Progenitor cell of endocrine pancreas (in vitro differentiated cells): ENCODE results near the gene SIX5. TPM values are rescaled to one million over a fixed set of nuclear protein-coding genes. Genes with fewer than 3 reads are reported as not detected.

Experiments used
- DNase-seq: peaks from one replicate; pipeline ENCODE4 v3.0.0; 2021; ENCODE audit warnings: low spot score; ENCODE audit not compliant: unreplicated experiment
- H3K27ac Mint-ChIP-seq: 2 replicates; pipeline ENCODE4 v1.8.0; 2021; ENCODE audit warnings: mild to moderate bottlenecking, moderate library complexity, mixed read lengths
- H3K27me3 Mint-ChIP-seq: 2 replicates; pipeline ENCODE4 v1.8.0; 2021; ENCODE audit warnings: mixed read lengths
- H3K36me3 Mint-ChIP-seq: 2 replicates; pipeline ENCODE4 v1.8.0; 2022; ENCODE audit warnings: mixed read lengths; ENCODE audit not compliant: insufficient read depth
- H3K4me1 Mint-ChIP-seq: 2 replicates; pipeline ENCODE4 v1.8.0; 2021; ENCODE audit warnings: low read depth, mixed read lengths
- H3K4me3 Mint-ChIP-seq: 2 replicates; pipeline ENCODE4 v1.8.0; 2021; ENCODE audit warnings: low read depth, mild to moderate bottlenecking, moderate library complexity, mixed read lengths
- H3K9me3 Mint-ChIP-seq: 2 replicates; pipeline ENCODE4 v1.8.0; 2021; ENCODE audit warnings: low read depth, mixed read lengths
- total RNA-seq: library from RNA; stranded (reverse); gene quantifications from 2 replicates; pipeline ENCODE4 v1.2.1, GENCODE V29; 2021
- TF ChIP-seq, protein P1 (sequence below): fragments of 200-600 bp; sonication (generic); IDR thresholded peaks from one replicate; pipeline ENCODE4 v1.5.0; 2021; ENCODE audit warnings: antibody characterized with exemption, mild to moderate bottlenecking; ENCODE audit not compliant: unreplicated experiment

Gene SIX5
- total RNA-seq, 1 donor from 2014 or later, result 42.3 TPM

DNA sequence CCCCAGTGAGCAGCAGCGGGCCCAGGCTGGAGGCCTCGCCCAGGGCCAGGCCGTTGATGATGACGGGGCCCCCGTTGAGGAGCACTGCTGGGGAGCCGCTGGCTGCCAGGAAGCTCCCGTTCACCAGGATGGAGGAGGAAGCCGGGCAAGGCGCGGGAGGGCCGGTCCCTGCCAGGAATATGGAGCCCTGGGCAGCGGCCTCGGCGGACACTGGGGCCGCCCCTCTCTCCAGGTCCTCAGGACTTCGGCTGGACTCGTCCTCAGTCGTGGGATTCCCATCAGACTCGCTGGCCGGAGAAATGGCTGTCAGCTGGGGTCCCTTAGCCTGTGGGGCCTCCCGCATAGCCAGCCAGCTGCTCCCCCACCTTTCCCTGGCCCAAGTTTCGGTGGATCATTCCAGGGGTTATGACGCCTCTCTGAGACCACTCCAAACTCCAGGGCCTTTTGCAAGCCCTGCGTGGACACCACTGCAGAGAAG is 2.1 kb downstream of the SIX5 start:
- H3K4me3 Mint-ChIP-seq, result peak overlapping the region; percentile 79
- no peaks in the 10 kb centered on the region for H3K9me3 Mint-ChIP-seq
- H3K4me1 Mint-ChIP-seq, result peaks cover 17% of the 10 kb centered on the region
- TF ChIP-seq, protein P1, sequence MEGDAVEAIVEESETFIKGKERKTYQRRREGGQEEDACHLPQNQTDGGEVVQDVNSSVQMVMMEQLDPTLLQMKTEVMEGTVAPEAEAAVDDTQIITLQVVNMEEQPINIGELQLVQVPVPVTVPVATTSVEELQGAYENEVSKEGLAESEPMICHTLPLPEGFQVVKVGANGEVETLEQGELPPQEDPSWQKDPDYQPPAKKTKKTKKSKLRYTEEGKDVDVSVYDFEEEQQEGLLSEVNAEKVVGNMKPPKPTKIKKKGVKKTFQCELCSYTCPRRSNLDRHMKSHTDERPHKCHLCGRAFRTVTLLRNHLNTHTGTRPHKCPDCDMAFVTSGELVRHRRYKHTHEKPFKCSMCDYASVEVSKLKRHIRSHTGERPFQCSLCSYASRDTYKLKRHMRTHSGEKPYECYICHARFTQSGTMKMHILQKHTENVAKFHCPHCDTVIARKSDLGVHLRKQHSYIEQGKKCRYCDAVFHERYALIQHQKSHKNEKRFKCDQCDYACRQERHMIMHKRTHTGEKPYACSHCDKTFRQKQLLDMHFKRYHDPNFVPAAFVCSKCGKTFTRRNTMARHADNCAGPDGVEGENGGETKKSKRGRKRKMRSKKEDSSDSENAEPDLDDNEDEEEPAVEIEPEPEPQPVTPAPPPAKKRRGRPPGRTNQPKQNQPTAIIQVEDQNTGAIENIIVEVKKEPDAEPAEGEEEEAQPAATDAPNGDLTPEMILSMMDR, result no peak
- H3K27ac Mint-ChIP-seq, result peak overlapping the region; percentile 93
- H3K27me3 Mint-ChIP-seq, result peaks cover 3% of the 10 kb centered on the region
- DNase-seq, result no peak
- peaks cover 3% of the 10 kb centered on the region for H3K36me3 Mint-ChIP-seq

DNA sequence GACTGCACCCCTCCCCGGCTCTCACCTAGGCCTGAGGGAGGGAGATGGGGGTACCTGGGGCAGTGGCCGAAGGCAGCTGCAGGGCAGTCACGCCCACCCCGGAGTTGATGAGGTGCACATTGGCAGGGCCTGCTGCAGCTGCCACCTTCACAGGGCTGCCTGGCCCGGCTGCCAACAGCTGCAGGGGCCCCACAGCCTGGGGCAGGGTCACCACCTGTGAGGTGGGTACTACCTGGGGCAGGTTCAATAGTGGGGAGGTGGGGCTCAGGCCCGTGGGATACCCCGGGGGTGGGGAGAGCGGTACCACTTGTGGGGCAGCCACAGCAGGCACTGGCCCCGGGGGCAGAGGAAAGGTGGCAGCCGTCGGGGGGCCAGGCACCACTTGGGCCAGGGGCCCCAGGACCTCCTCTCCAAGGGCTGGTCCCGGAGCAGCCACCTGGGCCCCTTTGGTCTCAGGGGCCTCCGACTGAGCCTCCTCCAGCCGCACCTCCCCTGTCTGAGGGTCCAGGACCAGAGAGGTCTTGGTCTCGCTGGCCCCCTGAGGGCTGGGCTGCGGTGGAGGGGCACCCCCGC is 2.7 kb downstream of the SIX5 start:
- Mint-ChIP-seq H3K36me3 (peaks cover 3% of the 10 kb centered on the region), H3K4me1 (peaks cover 16% of the 10 kb centered on the region), H3K4me3 (no peak overlapping the region), H3K27ac (no peak overlapping the region), H3K27me3 (peaks cover 6% of the 10 kb centered on the region), H3K9me3 (no peaks in the 10 kb centered on the region)
- TF ChIP-seq, protein P1, result no peak
- no peak for DNase-seq

DNA sequence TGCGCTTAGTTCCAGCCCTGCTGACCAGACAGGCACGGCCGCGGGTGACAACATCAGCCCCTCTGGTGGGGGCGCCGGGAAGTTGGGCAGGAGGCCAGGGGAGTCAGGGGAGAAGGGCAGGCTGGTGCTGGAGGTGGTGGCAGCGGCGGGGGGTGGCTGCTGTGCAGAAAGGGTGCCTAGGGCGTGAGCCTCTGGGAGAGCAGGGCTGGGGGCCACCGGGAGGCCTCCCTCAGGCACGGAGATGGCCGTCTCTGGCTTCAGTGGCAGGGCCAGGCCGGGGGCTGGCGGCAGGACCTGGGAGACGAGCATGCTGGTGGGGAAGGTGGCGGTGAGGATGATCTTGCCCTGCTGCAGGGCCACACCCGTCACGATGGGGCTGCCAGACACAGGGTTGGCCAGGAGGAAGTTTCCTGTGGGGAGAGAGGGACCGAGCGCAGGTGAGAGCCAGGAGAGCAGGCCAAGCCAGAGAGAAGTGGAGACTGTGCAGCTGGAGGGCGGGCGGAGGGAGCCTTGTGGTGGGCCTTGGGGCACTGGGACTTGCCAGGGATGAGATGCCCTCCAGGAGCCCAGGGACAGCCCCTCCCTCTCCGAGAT is 3.3 kb downstream of the SIX5 start:
- Mint-ChIP-seq H3K9me3 (no peaks in the 10 kb centered on the region), H3K27me3 (peaks cover 6% of the 10 kb centered on the region), H3K27ac (no peak overlapping the region), H3K4me1 (peaks cover 12% of the 10 kb centered on the region), H3K36me3 (no peaks in the 10 kb centered on the region), H3K4me3 (no peak overlapping the region)
- TF ChIP-seq, protein P1, result no peak
- no peak for DNase-seq

DNA sequence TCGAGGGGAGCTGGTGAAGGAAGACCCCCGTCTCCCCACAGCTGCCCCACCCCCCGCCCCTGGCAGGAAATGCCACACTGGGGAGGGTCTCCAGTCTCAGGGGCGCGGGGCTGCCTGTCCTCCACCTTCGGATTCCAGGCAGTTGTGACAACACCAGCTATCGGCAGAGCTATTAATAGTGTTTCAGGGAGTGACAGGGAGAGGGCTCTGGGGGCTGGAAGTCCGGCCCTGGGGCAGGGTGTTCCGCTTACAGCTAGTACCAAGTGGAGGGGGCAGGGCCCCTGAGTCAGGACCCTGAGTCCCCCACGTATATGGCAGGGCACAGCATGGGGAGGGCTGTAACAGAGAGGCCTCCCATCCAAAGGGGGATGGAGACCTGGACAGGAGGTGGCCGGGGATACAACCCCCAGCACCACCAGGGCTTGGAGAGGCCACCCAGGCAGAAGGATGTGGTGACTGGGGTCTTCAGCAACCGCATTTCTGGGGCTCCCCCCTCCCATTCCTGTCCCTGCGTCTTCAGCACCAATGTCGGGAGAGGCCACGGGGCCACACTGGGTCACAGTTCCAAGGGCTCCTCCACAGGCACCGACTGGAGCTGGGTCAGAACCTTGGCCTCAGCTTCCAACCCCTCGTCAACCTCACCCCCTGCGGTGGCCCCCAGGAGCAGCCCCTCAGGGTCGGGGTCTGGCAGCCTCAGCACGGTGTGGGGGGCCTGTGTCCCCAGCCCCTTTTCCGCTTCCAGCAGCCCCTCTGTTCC is 3.9 kb downstream of the SIX5 start:
- Mint-ChIP-seq H3K9me3 (no peaks in the 10 kb centered on the region), H3K36me3 (no peaks in the 10 kb centered on the region), H3K27ac (peak overlapping the region; percentile 87), H3K4me1 (peaks cover 12% of the 10 kb centered on the region), H3K4me3 (peak overlapping the region; percentile 59), H3K27me3 (peaks cover 6% of the 10 kb centered on the region)
- TF ChIP-seq, protein P1, result no peak
- DNase-seq, result no peak

DNA sequence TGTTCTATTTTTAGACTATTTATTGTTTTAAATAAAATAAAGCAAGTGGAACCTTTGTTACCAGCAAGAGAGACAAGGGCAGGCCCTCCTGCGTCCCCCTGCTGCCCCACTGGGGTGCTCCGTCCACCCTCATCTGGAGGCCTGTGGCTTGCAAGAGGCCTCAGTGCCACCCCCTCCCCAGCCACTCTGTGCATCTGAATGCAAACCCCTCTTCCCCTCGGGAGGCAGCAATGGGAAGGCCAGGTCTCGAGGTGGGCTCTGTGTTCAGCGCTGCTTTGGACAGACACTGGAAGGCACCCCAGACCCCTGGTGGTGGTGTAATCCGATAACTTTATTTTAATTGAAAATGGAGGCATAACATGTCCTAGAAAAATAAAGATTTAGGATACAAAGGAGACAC is 4.6 kb downstream of the SIX5 start:
- Mint-ChIP-seq H3K4me3 (peak overlapping the region; percentile 59), H3K4me1 (peaks cover 12% of the 10 kb centered on the region), H3K27me3 (peaks cover 6% of the 10 kb centered on the region), H3K36me3 (no peaks in the 10 kb centered on the region), H3K9me3 (no peaks in the 10 kb centered on the region), H3K27ac (peak overlapping the region; percentile 87)
- TF ChIP-seq, protein P1, result peak; percentile 26
- DNase-seq, result no peak
